Transverse colon (tissue), 3 donors: ENCODE measurements around the gene DTNA.

Source experiments
- POLR2A ChIP-seq: fragments of 450-650 bp; IDR thresholded peaks from one replicate; pipeline ENCODE4 v1.6.1; 2016; ENCODE audit warnings: antibody characterized with exemption, mild to moderate bottlenecking, moderate library complexity
- TF ChIP-seq, protein P1 (sequence below), 5 experiments: fragments of 200-600 bp in 3 of 5; fragments of 450-650 bp in 2 of 5; sonication (generic) in 3 of 5; IDR thresholded peaks; 1 replicate in 2 of 5; 2 replicates in 3 of 5; pipeline ENCODE4 v1.5.1; 2016 to 2017; ENCODE audit warnings: antibody characterized with exemption in 5 of 5, inconsistent platforms in 3 of 5, mild to moderate bottlenecking in 2 of 5, moderate library complexity in 1 of 5

DNA sequence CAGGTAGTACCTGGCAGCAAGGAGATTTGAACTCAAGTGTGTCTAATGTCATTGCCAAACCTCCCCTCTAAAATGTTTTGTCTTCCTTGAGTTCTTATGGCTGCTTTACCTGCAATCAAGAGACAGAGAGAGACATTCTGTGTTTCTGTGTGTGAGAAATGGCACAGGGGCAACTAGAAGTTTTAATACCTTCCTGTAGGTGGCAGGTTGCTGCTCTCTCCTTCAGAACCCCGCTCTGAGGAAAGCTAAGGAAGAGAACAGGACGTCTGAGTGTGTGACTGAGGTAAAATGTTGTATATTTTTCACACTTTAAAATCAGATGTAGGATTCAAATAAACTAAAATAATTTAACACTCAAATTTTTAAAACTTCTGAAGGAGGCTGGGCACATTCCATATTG lies 19.2 kb downstream of the DTNA start:
- TF ChIP-seq, protein P1, sequence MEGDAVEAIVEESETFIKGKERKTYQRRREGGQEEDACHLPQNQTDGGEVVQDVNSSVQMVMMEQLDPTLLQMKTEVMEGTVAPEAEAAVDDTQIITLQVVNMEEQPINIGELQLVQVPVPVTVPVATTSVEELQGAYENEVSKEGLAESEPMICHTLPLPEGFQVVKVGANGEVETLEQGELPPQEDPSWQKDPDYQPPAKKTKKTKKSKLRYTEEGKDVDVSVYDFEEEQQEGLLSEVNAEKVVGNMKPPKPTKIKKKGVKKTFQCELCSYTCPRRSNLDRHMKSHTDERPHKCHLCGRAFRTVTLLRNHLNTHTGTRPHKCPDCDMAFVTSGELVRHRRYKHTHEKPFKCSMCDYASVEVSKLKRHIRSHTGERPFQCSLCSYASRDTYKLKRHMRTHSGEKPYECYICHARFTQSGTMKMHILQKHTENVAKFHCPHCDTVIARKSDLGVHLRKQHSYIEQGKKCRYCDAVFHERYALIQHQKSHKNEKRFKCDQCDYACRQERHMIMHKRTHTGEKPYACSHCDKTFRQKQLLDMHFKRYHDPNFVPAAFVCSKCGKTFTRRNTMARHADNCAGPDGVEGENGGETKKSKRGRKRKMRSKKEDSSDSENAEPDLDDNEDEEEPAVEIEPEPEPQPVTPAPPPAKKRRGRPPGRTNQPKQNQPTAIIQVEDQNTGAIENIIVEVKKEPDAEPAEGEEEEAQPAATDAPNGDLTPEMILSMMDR (IDR thresholded peaks at IDR 0.05), result peak; percentile 38 to 52 (median 50)
- TF ChIP-seq POLR2A, result no peak
